NCI-H2081 treated with DMSO at 0.1 percent for 48 hours (cell line): Measurements from ENCODE around the gene DOK7.

ENCODE experiments used
- DNase-seq: peaks from one replicate; lab custom pipeline; 2025; lab: John Stamatoyannopoulos, UW

DOK7 gene

DNA sequence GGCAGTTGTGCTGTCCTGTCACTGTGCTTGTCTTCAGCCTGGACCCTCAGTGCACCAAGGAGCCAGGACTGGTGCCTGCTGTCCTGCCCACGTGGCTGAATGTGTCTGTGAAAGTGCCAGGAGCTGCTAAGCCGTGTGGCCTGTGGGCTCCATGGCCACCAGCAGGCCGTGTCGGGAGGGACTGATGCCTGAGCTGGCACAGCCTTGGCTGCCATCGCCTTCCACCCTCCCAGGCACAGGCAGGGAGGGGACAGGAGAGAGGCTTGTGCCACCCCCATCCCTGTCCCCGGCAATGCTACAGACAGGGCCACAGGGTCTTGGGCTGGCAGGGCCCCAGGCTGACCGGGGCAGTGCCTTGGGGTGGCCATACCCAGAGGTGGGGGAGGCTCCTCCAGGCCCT, 24.8 kb downstream of the DOK7 start:
- no peak for DNase-seq

DNA sequence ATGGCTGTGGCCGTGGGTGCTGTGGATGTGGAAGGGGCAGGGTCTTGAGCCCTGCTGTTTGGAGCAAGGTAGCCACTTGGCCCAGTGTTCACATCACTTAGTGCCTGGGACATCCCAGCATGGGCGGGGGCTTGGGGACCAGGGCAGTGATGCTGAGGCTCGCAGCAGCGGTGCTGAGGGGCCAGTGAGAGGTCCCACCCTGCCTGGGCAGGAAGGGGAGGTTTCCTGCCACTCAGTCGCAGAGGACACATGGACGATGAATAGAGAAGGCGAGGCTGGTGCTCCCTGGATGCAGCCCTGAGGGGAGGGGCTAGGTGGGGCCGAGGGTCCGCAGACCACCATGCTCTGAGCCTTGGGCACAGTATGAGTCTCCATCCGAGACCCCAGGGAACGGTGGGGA, 25.7 kb downstream of the DOK7 start:
- DNase-seq: no peak

DNA sequence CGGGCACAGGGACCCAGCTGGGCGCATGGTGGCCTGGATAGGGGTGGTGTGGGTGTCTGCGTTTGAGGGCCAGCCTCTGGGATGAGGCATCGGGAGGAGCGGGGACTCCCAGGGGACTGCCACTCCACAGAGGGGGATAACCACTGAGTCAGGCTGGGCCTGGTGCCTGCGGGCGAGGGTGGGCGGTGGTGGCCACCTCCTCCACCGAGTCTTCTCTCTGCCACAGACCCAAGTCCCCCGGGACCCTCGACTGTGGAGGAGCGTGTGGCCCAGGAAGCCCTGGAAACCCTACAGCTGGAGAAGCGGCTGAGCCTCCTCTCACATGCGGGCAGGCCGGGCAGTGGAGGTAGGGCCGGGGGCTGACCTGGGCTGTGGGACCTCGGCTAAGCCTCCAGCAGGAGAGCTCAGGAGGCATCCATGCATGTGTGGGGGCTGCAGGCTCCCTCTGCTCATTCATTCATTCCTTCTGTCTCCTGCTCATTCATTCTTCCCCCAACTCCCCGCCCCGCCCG, 26.4 kb downstream of the DOK7 start:
- no peak for DNase-seq

DNA sequence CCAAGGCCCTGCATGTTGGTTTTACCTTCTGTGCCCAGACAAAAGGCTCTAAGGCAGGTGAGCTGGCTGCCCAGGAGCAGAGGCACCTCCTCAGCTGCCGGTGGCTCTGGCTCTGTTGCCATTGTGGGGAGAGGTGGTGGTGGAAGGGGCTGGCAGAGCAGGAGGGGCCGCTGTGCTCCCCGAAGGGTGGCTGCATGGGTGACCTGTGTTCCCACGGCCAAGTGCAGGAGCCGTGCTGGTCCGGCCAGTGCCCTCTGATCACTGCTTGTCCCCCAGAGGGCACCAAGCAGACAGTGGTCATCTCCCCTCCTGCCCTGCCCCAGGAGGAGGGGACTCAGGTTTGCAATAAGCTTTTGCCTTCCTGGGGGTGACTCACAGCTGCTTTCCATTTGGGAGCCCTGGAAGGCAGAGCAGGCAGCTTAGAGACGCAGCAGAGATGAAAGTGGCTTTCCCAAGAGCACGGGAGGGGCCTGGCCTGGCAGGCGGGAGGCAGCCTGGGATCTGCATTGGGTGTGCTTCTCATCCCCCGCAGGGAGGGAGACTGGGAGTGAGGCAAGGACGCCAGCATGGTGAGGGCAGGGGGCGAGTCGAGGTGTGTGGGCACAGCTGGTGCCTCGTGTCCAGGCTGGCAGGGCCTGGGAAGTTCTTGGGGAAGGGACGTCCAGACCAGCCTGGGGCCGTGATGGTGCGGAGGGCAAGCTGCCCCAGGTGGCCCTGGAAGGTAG, 28.7 kb downstream of the DOK7 start:
- DNase-seq: no peak

DNA sequence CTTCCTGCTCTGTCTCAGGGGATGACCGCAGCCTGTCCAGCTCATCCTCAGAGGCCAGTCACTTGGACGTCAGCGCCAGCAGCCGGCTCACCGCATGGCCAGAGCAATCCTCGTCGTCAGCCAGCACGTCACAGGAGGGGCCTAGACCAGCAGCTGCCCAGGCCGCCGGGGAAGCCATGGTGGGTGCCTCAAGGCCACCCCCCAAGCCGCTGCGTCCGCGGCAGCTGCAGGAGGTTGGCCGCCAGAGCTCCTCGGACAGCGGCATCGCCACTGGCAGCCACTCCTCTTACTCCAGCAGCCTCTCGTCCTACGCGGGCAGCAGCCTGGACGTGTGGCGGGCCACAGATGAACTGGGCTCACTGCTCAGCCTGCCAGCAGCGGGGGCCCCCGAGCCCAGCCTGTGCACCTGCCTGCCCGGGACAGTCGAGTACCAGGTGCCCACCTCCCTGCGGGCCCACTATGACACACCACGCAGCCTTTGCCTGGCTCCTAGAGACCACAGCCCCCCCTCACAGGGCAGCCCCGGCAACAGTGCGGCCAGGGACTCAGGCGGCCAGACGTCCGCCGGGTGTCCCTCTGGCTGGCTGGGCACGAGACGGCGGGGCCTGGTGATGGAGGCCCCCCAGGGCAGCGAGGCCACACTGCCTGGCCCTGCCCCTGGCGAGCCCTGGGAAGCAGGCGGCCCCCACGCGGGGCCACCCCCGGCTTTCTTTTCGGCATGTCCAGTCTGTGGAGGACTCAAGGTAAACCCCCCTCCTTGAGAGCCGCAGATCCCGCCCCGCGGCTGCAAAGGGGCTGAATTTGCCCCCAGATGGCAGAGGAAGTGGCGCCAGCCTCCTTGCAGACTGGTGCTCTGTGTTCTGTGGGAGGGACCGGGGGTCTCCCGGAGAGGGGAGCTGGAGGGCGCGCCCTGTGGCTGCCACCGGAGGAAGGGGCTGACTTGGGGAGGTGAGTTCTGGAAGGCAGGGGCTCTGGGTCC, 29.9 kb downstream of the DOK7 start:
- no peak for DNase-seq

DNA sequence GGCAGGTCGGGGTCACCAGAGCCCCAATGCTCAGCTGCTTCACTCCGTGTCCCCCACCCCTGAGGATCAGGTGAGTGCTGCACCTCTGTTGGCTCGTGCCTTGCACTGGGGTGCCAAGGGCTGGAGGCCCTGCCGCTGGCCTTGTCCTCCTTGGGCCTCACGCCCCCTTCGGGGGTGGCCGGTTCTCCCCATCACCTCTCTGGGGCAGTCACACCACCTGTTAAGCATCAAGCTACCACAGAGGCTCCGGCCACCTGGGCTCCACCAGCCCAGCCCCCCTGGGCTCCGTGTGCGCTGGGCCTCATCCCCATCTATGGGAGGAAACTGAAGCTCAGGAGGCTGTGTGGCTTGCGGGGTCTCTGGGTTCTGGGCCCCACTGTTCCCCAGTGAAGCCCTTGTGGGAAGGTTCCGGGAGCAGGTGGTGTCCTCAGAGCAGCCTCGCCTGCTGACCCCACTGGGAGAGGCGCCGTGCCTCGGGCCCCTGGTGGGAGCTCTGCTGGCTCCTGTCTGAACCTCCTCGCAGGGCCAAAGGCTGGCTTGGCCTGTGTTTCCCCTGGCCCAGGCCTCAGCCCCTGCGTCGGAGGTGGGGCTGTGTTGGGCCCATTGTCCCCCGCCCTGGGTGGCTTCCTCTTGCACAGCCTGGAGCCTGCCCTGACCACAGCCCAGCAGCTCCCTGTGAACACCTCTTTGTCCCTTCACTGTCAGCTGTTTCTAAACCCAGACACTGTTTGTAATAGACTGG, 30.8 kb downstream of the DOK7 start:
- no peak for DNase-seq

DNA sequence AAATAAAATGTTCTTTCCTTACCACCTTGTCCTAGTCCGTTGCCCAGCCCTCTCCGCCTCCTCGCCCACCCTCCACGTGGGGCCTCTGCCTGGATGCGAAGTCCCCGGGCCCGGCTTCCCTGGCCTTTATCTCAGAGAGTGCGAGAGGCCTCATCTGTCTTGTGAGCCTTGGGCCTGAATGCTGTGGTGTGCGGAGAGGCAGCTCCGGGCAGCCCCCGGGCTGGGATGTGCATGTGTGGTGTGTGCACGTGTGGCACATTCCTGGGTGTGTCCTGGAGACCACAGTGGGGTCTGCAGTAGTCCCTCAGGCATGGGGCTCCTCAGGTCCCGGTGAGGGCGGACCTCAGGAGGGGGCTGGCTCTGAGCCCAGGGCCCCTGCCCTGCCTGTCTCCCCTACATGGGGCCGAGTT, 31.4 kb downstream of the DOK7 start:
- DNase-seq: no peak

DNA sequence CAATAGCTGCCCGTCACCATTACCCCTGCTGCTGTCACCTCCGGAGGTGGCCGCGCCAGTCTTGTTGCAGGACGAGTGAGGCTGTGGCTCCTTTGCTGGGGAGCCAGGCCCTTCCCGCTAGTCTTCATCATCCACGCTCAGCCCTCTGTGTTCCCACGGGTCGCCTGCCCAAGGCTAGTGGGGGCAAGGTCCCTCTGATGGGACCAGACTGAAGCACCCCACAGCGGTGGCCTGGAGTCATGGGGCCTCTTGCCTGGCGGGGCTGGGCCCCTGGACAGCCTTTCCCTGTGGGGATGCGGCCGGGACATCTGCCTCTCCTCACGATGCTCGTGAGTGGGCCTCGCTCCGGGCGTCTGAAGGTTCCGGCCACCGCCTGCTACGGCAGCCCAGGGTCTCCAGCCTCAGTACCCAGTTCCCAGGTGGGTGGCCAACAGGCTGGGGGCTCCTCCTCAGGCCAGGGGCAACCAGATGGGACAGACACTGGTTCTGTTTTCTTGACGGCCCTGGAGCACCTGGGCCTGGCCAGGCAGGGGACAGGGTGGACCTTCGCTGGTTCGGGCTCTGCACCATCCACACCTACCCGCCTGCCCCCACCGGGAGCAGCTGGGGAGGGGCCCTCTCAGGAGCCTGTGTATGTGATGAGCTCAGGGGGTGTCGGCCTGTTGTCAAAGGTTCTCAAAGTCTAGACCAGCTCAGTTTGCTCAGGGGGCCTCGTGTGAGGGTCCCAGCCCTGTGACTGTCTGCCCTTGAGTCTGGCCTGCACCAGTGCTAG, 32.3 kb downstream of the DOK7 start:
- DNase-seq: no peak

DNA sequence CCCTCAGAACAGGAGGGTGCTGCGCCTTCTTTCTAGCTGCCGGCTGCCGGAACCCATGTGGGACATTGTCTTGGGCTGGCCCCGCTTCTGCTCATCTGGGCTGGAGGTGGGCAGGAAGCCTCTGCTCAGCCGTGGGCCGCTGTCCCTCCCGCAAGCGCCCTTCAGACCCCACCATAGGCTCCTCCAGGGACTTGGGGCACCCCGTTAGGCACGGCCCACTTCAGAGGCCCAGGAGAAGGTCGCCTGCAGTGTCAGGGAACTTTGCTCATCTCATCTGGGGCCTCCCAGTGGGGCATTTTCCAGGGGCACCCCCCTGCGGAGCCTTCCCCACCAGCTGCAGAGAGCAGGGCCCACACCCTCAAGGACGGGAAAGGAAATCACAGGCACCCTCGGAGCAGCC, 32.9 kb downstream of the DOK7 start:
- no peak for DNase-seq

DNA sequence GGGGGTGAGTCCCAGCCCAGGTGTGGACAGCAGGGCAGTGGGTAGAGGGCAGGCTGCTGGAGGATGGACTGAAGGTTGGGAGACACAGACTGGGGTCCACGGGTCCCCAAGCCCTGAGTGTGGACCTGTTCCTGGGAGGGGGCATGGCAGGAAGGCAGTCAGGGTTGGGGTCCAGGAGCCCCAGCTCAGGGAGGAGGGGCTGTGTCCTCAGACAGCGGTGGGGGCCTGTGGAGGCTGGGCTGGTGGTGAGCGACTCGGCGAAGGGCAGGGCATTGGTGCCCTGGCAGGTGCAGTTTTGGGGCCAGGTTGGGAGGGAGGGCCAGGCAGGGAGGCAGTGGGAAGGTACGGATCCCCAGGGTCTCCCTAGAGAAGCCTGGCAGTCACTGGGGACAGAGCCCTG, 34.0 kb downstream of the DOK7 start:
- DNase-seq: no peak

DNA sequence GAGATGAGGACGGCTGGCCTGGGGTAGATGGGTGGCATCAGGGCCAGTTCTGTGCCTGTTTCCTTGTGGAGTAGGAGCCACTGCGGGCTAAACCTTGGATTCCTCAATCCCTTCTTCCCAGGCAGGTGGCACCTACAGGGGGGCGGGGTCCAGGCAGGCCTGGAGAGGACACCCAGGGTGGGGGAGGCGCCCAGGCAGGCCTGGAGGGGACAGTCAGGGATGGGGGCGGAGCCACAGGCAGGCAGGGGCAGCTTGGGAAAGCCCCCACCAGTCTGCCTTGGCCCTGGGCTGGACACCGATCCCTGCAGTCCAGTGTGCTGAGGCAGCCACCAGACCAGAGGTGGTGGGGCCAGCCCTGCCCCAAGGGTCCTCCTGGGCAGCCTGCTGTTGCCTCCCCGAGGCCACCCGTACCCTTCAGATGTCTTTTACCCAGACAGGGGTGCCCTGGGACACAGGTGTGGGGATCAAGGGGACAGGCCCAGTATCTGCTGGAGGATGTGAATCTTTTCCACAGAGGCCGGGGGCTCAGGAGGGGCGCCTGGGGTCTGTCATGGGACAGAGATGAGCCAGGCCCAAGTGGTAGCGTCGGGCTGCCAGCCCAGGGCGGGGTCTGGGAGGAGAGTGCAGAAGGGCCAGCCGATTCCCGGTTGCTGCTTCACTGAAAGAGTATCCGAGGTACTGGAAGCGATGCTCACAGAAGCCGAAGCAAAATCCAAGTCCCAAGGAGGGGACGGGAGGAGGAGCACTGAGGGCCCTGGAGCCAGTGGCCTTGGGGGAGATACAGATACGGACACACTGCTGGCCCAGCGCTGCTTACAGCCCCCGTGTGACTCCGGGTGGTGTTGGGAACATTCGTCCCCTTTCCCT, 34.6 kb downstream of the DOK7 start:
- DNase-seq: no peak

DNA sequence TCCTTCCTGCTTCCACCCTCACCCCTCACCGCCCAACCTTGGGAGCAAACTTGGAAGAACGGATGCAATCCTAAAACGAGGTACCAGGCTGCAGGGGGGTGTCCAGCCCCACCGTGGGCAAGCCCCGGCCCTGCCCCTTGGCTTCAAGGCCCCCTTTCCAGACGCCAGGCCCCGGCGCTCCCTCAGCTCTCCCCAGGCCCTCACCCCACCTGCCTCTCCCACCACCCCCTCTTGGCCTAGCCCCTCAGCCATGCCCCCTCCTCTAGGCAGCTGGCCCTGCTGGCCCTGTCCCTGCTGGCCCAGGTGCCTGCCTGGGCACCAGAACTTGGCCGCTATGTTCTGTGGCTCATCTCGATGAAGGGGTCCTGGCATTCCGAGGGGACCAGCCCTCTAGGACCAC, 35.3 kb downstream of the DOK7 start:
- DNase-seq: no peak

DNA sequence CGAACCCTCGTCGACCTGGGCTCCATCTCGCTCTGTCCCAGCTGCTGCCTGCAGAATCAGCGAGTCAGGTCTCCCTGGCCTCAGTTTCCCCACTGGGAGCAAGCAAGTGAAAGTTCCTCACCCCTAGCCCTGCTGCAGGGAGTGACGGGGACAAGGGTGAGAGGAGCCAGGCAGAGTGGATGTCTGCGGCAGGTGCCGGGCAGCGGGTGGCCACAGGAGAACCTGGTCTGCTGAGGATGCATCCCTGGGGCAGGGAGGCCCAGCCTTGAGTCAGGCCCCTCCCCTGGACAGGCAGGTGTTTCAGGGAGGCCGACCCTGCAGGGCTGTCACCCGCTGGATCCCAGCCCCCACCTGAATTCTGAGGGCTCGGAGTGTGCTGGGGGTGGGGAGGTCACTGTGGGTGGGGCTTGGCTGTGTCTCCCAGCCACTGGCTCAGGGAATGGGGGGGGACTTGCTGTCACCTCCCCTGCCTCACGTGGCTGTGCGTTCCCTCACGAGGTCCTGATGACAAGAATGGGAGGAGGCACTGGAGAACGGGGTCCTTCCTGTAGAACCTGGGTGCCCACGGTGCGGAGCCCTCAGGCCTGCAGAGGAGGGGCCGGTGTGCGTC, 35.9 kb downstream of the DOK7 start:
- no peak for DNase-seq

DNA sequence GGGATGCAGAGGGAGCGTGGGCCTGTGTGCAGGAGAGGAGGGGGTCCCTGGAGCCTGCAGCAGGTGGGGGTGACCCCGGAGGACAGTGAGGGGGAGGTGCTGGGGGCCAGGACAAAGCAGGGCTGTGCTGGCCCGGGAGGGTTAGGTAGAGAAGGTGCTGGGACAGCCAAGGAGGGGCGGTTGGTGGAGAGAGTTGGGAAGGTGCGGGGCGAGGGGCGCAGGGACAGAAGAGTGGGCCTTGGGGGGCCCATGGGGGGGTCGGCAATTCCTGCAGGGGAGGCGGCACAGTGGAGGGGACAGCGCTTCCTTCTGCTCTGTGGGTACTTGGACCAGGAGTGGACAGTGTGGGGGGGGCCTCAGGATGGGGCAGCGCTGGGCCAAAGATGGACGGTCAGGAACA, 36.6 kb downstream of the DOK7 start:
- no peak for DNase-seq

DNA sequence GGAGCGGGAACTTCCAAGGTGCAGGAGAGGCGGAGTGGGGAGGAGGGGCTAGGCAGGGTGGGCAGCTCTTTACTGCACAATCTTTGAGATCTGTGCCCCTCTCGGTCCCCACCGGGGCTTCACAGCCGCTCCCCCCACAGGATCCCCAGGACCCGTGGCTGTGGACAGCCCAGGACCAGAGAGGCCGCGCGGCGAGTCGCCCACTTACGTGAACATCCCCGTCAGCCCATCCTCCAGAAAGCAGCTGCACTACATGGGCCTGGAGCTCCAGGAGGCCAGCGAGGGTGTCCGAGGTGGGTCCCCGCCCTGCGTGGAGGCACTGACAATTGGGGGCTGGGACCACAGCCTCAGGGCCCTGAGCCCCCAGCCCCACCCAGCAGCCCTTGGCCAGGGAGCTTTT, 37.0 kb downstream of the DOK7 start:
- no peak for DNase-seq

DNA sequence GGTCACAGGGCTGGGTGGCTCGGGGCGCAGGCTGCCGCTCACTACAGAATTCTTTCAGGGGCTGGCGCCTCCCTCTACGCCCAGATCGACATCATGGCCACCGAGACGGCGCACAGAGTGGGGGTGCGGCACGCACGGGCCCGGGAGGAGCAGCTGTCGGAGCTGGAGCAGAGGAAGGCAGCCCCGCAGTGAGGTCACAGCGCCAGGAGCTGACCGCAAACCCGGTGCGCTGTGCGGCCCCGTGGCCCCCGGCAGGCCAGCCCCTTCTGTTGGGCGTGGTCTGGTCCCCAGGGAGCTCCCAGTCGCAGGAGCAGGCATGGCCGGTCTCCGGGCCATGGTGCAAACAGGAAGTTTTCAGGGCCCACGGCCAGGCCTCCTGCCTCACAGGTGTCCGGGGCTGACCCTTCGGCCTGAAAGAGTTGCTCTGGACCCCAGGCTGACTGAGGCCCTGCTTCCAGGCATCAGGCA, 37.6 kb downstream of the DOK7 start:
- no peak for DNase-seq

DNA sequence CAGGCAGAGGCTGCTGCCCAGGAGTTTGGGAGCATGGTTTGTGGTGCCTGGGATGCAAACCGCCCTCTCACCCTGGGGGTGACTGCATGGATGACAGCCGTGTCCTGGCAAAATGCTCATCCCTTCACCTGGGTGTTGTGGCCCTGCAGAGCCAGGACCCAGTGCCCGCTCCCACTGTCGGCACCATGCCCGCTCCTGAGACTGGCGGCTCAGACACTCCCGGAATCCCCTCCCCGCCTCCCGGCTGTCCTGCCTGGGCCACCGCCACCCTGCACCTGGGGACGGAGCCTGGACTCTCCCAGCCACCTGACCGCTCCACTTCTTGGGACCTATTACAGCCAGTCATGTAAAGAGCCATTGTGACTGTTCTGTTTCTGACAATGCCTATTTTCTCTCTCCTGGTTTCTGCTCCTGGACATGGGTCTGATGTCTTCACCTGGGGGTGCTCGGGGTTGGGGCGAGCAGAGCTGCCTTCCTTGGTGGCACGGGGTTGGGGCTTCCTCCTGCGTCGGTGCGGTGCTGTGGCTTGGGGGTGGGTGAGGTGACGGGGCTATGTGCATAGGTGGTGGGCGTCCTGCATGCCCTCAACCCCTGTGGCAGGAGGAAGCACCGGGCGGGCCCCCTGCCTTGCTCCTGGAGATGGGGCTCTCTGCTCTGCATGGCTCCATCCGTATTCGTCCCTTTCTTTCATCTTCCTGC, 38.2 kb downstream of the DOK7 start:
- no peak for DNase-seq

DNA sequence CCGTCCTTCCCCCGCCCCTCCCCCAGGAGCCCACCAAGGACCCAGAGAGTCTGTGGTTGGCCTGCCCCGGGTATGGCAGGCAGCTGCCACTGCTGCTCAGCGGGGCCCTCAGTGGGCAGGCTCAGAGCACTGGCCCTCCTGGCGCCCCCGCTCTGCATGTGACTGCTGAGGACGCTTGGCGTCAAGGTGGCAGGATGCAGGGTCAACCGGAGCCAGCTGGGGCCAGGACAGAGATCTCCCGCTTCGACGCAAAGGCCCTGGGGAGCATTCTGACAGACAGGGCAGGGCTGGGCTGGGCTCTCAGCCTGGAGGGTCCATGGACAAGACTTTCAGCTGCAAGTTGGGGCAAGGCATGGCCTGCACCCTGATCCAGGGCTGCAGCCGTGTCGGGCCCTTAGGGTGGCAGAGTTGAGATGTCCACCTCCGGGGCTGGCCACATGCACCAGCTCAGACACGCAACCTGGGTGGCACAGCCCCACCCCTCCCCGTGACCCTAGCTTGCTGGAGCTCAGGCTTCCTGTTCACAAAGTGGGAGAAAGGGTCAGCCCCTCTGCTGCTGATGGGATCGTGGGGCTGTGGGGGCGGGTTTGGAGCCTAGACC, 38.8 kb downstream of the DOK7 start:
- DNase-seq: no peak
